Activated T-cell treated with anti-CD3 and anti-CD28 coated beads, Interleukin-2, amount 50 U/mL, for 48 hours (primary cell): ENCODE results near the gene CA10.
A peak's percentile ranks its signal among the peaks of the same experiment; 100 is the strongest.

Source experiments
- DNase-seq, 2 experiments: peaks; one replicate each; pipeline ENCODE4 v3.0.0-alpha.2; 2020

CA10 gene

DNA sequence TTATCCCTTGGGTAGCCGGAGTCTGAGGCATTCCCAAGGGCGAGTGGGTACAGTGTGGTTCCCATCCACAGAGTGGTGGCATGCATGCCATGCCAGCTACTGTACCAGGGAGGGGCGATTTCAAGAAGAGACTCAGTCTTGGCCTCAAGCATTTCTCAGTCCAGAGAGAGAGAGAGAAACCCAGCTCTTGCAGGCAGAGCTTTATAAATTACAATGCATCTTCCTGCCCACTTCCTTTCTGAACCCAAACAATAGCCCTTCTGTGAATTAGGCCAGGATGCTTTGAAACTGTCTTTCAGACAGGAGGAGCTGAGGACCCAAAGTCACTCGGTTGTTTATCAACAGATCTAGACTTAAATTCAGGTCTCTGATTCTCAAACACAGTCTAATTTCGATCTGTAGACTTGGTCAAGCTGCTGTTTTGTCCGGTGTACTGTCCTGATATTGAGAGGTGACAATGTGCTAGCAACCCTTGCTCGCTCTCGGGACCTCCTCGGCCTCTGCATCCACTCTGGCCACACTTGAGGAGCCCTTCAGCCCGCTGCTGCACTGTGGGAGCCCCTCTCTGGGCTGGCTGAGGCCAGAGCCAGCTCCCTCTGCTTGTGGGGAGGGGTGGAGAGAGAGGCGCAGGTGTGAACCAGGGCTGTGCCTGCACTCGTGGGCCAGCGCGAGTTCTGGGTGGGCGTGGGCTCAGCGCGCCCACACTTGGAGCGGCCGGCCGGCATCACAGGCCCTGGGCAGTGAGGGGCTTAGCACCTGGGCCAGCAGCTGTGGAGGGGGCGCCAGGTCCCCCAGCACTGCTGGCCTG is 490.2 kb downstream of the CA10 start:
- no peak for DNase-seq

- no peak for DNase-seq
These were observed 490.8 kb downstream of the CA10 start for GRCh38 chr17:51667706-51668083.

- DNase-seq, result no peak
These were observed 491.4 kb downstream of the CA10 start for GRCh38 chr17:51666971-51667705.

DNA sequence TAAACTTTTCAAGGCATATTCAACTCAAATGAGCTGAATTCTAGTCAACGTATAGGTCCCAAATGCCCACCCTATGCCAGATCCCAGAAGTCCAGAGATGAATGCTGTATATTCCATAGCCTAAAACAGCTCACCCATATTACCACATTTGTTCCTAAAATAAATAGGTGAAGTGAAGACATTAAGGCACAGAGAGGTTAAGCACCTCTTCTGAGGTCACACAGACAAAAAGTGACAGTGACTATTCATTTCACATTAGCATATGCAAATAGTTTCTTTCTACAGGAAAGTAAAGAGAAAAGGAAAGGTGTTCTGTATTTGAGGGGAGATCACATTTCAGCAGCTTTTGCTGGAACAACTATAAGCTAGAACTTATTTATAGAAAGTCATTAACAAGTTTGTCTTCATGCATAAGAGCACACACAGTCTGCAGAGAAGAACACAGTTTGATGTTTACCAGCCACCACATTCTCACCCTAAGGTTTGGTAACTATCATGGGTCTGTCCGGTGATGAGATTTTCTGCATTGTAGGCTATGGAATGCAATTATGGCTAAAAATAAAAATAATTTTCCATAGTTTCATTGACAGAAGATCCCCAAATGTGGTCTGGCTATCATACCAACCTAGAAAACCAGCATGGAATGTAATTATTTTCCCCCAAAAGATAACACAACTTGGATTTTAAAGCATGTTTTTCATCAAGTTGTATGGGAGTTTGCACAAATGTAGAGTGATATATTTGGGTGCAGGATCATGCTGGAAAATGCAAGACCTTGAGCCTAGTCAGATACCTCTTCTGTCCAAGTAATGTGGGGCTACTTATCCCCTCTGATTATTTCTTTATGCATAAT is 496.1 kb downstream of the CA10 start:
- DNase-seq, result no peak

DNA sequence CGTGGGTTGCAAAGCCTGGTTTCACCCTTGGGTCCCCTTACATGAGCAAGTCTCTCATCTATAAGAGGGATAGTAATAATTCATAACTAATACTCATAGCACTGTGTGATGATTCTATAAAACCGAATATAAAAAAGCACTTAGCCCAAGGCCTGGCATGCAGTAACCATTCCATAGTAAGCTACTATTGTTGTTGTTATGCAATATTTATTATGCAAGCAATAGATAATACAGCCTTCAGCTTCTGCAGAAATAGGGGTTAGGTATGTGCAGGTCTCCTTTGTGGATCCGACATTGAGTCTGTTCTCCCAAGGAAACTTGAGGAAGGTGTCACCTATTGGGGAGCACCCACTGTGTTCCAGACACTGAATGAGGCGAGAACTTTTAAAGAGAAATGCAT is 497.1 kb downstream of the CA10 start:
- no peak for DNase-seq

- no peak for DNase-seq
These were observed 498.2 kb downstream of the CA10 start for GRCh38 chr17:51660266-51660665.

- no peak for DNase-seq
These were observed 501.3 kb downstream of the CA10 start for GRCh38 chr17:51657224-51657623.

- no peak for DNase-seq
These were observed 504.6 kb downstream of the CA10 start for GRCh38 chr17:51653878-51654277.

- DNase-seq, result no peak
These were observed 506.0 kb downstream of the CA10 start for GRCh38 chr17:51652529-51652928.

DNA sequence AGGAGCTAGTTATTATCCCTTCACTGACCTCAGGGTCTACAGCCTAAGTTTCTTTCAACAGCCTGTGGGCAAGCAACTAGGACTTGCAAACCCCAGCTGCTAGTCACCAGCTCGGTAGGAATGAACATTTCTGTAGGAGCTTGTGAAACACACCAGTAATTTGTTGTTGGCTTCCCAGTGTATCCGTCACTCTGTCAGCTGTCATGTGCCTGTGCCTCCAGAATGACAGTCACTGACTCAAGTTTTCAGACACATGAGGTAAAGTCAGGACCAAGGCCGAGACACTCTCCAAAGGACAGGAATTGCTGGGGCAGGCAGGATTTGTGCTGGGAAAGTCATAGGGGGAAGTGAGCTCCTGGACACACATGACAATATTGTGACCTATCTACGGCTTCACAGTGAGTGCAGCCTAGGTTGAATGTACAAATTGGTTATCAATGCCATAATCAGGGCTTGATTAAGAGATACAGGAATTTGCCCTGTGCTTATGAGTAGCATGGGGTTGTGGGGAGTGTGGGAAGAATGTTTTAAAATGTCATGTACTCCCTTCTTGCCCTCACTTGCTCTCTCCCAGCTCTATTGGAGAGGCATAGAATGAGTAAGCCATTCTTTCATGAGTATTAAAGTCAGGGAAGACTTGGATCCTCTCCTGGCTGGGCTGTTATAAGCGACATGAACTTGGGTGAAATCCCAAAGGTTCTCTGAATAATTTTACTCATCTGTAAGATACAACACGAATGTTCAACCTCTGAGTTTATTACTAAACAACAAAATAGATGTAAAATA is 506.8 kb downstream of the CA10 start:
- no peak for DNase-seq

DNA sequence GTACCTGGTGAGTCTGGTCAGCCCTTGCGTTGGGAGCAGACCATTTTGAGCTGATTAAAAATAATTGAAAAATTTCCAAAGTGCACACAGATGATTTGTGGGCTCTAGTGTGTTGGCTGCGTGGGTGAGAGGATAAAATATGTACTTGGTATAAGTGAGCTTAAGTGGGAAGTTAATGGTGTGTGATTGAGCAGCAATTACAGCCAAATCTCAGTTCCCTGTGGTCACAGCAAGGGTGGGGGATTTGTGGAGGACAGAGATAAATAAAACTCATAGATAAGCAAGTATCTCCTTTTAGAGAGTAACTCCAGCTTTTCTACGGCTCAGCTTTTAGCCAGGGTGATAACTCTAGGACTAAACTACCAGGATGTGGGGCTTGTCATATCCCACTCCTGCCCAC is 507.7 kb downstream of the CA10 start:
- no peak for DNase-seq

DNA sequence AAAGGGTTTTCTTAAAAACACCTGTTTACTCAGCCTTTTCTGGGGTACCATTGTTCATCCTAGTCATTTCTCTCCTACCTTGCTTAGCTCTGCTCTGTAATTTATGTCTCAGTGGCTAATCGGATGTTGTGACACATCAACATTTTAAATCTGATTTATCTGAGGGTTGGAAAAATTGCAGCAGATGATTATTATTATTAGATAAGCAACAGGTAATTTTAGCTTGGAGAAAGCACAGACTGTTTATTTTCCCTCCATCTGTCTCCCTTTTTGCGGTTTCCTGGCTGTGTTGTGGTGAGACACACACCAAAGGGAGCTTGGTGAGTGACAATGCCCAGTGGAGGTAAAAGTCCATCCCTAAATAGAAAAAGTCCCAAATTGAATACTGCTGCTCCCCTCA is 508.3 kb downstream of the CA10 start:
- no peak for DNase-seq

DNA sequence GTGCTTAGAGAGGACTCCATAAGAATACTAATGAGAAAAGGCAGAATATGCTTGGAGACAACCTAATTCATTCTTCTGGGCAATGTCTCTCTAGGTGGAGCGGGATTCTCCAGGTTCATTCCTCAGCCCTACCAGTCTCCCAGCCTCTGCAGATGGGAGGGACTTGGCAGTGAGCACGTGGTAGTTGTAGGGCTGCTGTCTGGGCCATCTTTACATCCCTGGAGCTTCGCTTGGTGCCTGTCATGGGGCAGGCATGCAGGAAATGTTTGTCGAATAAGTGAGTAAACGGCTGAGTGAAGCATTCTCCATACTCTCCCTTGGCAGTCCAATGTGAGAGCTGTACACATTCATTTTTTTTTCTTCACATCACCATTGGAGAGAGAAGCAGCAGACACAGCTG is 510.7 kb downstream of the CA10 start:
- no peak for DNase-seq

- DNase-seq, result no peak
These were observed 511.4 kb downstream of the CA10 start for GRCh38 chr17:51647067-51647466.

DNA sequence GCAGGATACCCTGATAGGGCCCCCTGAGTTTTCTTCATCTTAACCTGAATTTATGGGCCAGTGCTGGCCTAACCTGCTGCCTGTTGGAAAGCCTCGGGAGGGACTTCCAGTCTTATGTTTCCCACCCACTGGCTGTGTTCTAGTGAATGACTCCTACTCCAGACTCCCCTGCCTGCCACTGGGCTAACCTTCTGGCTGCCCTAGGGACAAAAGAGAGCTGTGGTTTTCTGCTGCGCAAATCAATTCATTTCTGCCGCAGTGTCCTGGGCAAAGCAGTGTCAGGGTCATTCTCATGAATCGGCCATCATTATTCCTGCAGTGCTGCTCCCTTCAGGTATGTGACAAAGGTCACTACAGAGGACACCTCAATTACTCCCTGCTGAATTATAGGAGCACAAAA is 512.0 kb downstream of the CA10 start:
- DNase-seq, result no peak

DNA sequence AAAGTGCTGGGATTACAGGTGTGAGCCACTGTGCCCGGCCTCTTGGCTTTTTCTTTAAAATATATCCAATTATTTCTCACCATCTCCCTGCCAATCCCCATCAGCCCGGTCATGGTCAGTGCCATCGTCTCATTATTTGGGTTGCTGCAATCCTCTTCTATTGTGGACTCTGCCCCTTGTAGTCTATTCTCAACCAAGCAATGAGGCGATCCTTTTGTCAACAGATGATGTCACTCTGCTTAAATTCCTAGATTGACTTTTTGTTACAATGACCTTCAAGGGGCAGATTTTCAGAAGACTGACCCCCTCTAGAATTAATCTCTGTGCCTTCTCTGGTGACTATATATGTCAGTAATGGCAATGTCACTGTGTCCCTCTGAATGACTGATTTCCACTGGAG is 513.5 kb downstream of the CA10 start:
- DNase-seq, result no peak

DNA sequence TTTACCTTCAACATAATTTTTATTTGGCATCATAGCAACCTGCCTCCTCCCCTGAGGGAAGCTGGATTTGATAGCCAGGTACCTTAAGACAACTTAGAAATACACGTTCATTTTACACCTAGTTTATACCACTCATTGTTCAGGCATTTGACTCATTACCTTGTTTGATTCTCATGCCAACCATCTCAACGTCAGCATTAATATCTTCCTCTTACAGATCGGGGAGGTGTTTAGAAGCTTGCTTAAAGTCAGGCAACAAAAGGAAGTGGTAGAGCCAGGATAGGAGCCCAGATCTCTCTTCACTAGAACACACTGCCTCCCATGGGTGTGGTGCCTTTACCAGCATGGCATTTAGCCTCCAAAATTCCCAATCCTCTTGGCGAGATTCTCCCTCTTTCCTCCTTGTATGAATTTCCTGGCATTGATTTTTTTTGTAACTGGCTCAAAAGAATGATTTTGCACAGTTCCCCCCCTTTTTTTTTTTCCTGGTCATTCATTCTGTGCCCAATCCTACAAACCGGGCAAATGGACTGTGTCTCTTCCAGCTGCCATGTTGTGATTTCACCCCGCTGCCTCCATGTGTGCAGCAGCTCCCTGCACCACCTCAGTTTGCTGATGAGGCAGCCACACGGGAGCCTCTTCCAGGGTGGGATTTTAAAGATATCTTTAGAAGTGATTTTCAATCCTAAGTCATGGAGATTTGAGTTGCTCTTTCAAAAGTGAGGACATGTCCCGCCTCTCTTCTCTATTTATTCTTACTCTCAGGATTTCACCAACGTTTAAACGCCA is 514.6 kb downstream of the CA10 start:
- no peak for DNase-seq

DNA sequence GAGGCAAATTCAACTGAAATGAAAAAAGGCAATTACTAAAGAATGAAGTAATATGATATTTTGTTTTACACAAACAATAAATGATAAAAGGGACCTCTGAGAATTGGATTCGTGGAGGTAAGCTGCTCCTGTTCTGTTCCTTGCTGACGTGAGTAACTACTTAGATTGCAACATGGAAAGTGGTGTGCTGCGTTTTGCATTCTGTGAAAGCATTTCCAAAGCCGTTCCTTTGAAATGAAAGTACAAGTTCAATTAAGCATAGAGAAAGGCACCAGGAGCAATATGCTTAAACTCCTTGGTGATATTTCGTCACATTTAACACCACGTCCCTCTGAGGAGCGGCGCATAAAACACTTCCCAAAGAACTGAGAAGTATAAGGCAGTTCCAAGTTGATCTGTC is 516.5 kb downstream of the CA10 start:
- DNase-seq, result no peak

- DNase-seq, result peak; percentile 24 to 27
These were observed 518.3 kb downstream of the CA10 start for GRCh38 chr17:51640108-51640622.

- DNase-seq, result no peak
These were observed 519.5 kb downstream of the CA10 start for GRCh38 chr17:51638971-51639370.

DNA sequence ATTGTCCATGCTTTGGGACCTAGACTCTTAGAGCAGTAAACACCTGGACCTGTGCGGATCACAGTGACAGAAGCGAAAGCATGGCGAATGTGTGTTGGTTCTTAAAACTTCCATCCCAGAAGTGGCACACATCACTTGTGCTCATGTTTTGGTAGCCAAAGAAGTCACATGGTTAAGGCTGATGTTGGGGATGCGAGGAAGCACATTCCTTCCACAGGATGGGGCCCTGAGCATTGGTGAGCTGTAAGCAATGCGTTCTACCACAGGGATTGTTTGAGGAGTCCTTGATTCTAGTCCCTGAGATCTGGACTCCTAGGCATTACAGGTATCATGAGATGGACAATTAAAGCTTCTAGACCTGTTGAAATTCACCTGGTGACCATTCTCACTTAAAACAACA is 522.2 kb downstream of the CA10 start:
- no peak for DNase-seq
